ENCODE data around the gene DTHD1. TPM values are rescaled to one million over a fixed set of nuclear protein-coding genes. Genes with fewer than 3 reads are reported as not detected.

Gene DTHD1
- total RNA-seq, 1 experiment from 2014 or later, result not detected

DNA sequence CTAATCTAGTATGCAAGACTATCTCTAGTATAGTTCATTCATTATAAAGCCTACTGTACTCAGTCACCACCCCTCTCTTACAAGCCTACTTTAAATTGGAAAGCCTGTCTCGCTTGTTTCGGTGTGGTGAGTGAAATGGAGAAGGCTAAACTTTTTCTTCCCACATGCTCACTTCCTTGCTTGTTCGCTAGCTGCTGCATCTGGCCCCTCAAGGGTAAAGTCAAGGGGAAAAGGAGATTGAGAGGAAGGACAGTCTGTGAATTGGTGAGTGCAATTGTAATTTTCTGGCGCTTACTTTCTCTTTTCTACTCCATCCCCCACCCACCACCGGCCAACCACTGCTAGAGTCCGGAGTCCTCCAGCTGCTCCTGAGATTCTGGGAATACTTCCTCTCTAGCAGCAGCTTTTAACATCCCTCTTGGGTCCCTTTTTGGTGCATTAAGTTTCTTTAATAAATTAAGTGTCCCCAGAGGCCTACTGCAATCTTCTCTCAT is 25.0 kb upstream of the DTHD1 start:
- TF ChIP-seq YY1 (IDR thresholded peaks at IDR 0.05; ENCODE audit: extremely low read depth, insufficient replicate concordance, low read depth, low read length), result no peak
- TF ChIP-seq SIN3A (IDR thresholded peaks at IDR 0.05; ENCODE audit: low read depth), result no peak
- no peak for TF ChIP-seq RAD21 (IDR thresholded peaks at IDR 0.05; ENCODE audit: low read depth)
- TF ChIP-seq JUND (IDR thresholded peaks at IDR 0.05), result no peak
- no peak for TF ChIP-seq SRF (IDR thresholded peaks at IDR 0.05; ENCODE audit: low read depth)
- TF ChIP-seq, protein P1, sequence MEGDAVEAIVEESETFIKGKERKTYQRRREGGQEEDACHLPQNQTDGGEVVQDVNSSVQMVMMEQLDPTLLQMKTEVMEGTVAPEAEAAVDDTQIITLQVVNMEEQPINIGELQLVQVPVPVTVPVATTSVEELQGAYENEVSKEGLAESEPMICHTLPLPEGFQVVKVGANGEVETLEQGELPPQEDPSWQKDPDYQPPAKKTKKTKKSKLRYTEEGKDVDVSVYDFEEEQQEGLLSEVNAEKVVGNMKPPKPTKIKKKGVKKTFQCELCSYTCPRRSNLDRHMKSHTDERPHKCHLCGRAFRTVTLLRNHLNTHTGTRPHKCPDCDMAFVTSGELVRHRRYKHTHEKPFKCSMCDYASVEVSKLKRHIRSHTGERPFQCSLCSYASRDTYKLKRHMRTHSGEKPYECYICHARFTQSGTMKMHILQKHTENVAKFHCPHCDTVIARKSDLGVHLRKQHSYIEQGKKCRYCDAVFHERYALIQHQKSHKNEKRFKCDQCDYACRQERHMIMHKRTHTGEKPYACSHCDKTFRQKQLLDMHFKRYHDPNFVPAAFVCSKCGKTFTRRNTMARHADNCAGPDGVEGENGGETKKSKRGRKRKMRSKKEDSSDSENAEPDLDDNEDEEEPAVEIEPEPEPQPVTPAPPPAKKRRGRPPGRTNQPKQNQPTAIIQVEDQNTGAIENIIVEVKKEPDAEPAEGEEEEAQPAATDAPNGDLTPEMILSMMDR (IDR thresholded peaks at IDR 0.05 in 2 of 3, conservative IDR thresholded peaks at IDR 0.05 in 1 of 3; ENCODE audit: borderline replicate concordance in 1 of 3, insufficient read depth in 1 of 3, low read depth in 2 of 3, low read length in 2 of 3), result no peak
- TF ChIP-seq, protein P2, sequence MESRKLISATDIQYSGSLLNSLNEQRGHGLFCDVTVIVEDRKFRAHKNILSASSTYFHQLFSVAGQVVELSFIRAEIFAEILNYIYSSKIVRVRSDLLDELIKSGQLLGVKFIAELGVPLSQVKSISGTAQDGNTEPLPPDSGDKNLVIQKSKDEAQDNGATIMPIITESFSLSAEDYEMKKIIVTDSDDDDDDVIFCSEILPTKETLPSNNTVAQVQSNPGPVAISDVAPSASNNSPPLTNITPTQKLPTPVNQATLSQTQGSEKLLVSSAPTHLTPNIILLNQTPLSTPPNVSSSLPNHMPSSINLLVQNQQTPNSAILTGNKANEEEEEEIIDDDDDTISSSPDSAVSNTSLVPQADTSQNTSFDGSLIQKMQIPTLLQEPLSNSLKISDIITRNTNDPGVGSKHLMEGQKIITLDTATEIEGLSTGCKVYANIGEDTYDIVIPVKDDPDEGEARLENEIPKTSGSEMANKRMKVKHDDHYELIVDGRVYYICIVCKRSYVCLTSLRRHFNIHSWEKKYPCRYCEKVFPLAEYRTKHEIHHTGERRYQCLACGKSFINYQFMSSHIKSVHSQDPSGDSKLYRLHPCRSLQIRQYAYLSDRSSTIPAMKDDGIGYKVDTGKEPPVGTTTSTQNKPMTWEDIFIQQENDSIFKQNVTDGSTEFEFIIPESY (IDR thresholded peaks at IDR 0.05; ENCODE audit: extremely low read depth, insufficient replicate concordance, low read length), result no peak
- TF ChIP-seq ZNF274 (IDR thresholded peaks at IDR 0.05; ENCODE audit: low read depth, low read length), result no peak
- TF ChIP-seq EZH2phosphoT487 (IDR thresholded peaks at IDR 0.05; ENCODE audit: borderline replicate concordance), result no peak
- no peak for TF ChIP-seq CBX3 (IDR thresholded peaks at IDR 0.05; ENCODE audit: low read depth)
- TF ChIP-seq EGR1 (IDR thresholded peaks at IDR 0.05; ENCODE audit: low read depth), result no peak
- no peak for TF ChIP-seq CEBPB (IDR thresholded peaks at IDR 0.05; ENCODE audit: low read depth)
- no peak for TF ChIP-seq TCF7L2 (IDR thresholded peaks at IDR 0.05; ENCODE audit: borderline replicate concordance, extremely low read depth, insufficient read depth, insufficient read length)
- no peak for TF ChIP-seq ELF1 (IDR thresholded peaks at IDR 0.05; ENCODE audit: borderline replicate concordance, low read depth)
- TF ChIP-seq ZFX (IDR thresholded peaks at IDR 0.05), result no peak
- TF ChIP-seq POLR2A (IDR thresholded peaks at IDR 0.05; ENCODE audit: borderline replicate concordance, extremely low read depth, insufficient read depth, insufficient read length), result no peak
- TF ChIP-seq POLR2AphosphoS5 (IDR thresholded peaks at IDR 0.05; ENCODE audit: low read depth, low read length), result no peak
- no peak for TF ChIP-seq SP1 (IDR thresholded peaks at IDR 0.05; ENCODE audit: low read depth)
- no peak for TF ChIP-seq FOSL1 (IDR thresholded peaks at IDR 0.05; ENCODE audit: low read depth)
- no peaks in the 10 kb centered on the region for H4K20me1 ChIP-seq (ENCODE audit: insufficient read depth)
- H3K79me2 ChIP-seq (ENCODE audit: insufficient read depth, low read length), result no peaks in the 10 kb centered on the region
- ATAC-seq, result no peak
- ChIA-PET POLR2A (no interaction called here), CTCF (no interaction called here), RAD21 (ENCODE audit: low non-redundant PET in 1 of 2, low total read pairs in 2 of 2, uncharacterized antibody in 2 of 2, unreplicated experiment in 2 of 2) (no interaction called here)
- H2AFZ ChIP-seq (ENCODE audit: low read depth, low read length, poor library complexity, severe bottlenecking), result no peak overlapping the region
- no peaks in the 10 kb centered on the region for H3K4me1 ChIP-seq (ENCODE audit: control insufficient read depth in 1 of 2, insufficient read depth in 2 of 2, low read length in 2 of 2)
- H3K36me3 ChIP-seq (ENCODE audit: control insufficient read depth in 1 of 2, insufficient read depth in 2 of 2, low read length in 2 of 2), result no peaks in the 10 kb centered on the region
- H3K27ac ChIP-seq (ENCODE audit: low read depth, low read length), result no peak overlapping the region
- H3K4me3 ChIP-seq (replicated peaks in 1 of 2; ENCODE audit: low read depth in 1 of 2, low read length in 2 of 2), result no peak overlapping the region
- DNase-seq (ENCODE audit: low read depth, low spot score), result no peak
- no peak overlapping the region for H3K9ac ChIP-seq (ENCODE audit: low read length)
- BruUV-seq (replicated peaks), result no TSS peak
- no peak overlapping the region for H3K4me2 ChIP-seq (ENCODE audit: low read length)
- H3K9me2 ChIP-seq (ENCODE audit: insufficient read depth), result no peaks in the 10 kb centered on the region
- intact Hi-C loops (cut with micrococcal nuclease), result no loop called here
- no peaks in the 10 kb centered on the region for H3K9me3 ChIP-seq (ENCODE audit: control insufficient read depth in 1 of 2, insufficient read depth in 1 of 2, low read depth in 1 of 2, low read length in 2 of 2)
- no peaks in the 10 kb centered on the region for H3K27me3 ChIP-seq (ENCODE audit: insufficient read depth, low read length)

Measured in HCT116 (cell line).